GM12875 (cell line): ENCODE data around the gene CRLF1.

Experiments used
- H3K4me3 ChIP-seq: one replicate; pipeline ENCODE4 v1.5.1; 2011; ENCODE audit warnings: low read depth, low read length, control low read depth
- TF ChIP-seq, protein P1 (sequence below): IDR thresholded peaks from 2 replicates; pipeline ENCODE4 v1.5.1; 2011; ENCODE audit warnings: low read depth, mild to moderate bottlenecking, control low read depth, inconsistent platforms, low read length, moderate library complexity, borderline replicate concordance; ENCODE audit not compliant: insufficient read depth

CRLF1 gene

DNA sequence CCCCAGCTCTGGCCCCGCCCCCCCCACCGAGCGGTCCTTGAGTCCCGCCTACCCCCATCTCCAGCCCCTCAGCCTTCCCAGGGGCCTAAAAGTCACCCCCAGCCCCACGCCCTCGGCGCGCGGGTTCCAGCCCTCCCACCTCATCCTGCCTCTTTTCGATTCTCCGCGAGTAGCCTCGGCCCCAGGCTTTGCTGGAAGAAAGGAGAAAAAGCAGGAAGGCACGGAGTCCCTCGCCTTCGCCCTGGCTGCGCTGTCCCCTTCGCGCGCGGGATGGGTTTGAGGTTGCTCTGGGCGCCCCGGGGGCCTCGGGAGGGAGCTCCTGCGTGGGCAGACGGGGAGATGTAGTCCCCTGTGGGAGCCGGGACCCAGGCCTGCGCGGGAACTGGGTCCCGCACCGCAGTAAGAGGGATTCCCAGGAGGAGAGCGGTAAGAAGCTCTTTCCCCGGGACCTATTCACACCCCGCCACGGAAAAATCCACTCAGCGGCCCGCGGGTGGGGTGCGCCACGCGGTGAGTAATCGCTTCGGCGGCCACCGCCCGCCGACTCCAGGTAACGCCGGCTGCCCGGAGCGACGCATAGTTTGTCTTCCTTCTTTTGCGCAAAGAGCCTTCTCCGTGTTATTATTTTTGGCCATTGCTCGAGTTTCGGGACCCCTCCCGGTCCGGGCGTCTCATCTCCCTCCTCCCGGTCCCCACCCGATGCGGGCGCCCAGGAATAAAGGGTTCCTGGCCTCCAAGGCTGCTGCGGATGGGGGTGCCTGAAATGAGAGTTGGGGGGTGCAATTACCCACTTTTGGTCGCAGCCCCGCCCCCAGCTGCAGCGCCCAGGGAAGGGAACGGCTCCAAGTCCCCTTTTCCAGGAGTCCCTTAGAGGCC, 865 bp upstream of the CRLF1 start:
- TF ChIP-seq, protein P1, sequence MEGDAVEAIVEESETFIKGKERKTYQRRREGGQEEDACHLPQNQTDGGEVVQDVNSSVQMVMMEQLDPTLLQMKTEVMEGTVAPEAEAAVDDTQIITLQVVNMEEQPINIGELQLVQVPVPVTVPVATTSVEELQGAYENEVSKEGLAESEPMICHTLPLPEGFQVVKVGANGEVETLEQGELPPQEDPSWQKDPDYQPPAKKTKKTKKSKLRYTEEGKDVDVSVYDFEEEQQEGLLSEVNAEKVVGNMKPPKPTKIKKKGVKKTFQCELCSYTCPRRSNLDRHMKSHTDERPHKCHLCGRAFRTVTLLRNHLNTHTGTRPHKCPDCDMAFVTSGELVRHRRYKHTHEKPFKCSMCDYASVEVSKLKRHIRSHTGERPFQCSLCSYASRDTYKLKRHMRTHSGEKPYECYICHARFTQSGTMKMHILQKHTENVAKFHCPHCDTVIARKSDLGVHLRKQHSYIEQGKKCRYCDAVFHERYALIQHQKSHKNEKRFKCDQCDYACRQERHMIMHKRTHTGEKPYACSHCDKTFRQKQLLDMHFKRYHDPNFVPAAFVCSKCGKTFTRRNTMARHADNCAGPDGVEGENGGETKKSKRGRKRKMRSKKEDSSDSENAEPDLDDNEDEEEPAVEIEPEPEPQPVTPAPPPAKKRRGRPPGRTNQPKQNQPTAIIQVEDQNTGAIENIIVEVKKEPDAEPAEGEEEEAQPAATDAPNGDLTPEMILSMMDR = no peak
- H3K4me3 ChIP-seq = no peak overlapping the region

DNA sequence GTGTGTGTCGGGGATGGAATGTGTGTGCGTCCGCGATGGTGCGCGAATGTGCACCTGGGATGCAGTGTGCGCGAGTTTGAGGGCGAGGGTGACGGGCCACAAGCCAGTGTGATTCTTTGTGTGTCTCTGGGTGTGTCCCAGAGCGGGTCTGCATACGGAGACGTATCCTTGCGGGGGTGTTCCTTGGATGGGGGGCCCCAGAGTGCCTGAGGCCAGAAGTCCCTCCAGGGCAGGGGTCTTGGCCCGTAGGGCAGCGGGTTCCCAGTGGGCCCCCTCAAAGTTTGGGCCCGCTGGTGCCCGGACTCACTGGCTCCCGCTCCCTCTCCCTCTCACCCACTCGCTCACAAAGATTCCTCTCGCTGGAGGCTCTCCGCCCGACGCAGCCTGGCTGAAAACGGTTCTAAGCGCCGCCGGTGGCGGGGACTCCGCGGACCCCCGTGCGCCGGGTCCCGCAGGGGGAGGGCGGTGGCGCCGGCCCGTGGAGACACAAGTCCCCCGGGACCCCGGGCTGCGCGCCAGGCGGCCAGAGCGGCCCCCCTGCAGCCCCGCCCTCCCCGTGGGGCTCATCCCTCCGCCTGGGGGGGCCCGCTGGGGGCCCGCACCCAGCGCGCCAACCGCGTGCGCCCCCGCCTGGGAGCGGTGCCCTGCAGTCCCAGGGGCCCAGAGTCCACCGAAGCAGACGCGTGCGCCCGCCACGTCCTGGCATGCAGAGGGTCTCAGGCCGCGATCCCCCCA, 886 bp downstream of the CRLF1 start:
- TF ChIP-seq, protein P1 = no peak
- no peak overlapping the region for H3K4me3 ChIP-seq

DNA sequence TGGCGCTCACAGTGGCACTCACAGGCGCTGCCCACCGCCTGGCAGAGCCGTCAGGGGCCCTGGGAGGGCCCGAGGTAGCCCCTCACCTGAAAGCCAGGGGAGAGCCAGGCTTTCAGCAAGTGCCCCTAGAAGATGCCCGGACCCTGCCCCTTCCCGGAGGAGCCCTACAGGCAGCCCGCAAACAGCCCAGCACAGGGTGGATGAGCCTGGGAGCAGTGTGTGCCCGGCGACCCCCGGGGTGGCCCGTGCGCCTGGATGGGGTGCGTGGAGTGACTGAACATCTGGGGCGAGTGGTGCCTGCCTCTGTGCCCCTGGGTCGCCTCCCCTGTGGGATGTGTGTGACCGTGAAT, 1.4 kb downstream of the CRLF1 start:
- no peak overlapping the region for H3K4me3 ChIP-seq
- TF ChIP-seq, protein P1 = no peak

DNA sequence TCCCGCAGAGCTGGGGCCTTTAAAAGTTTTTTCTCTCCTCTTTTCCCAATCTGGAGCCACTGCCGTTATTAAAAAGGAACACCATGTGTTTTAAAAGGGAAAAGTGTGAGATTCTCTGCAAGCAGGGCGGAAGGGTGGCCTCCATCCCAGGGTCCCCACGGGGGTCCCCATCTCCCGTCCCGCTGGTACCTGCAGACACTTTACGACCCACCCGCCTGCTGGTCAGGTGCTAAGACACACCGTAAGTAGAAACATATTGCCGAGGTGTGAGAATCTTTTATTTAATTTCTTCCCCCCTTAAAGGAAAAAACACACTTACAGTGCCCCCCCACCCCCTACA, 1.8 kb downstream of the CRLF1 start:
- no peak overlapping the region for H3K4me3 ChIP-seq
- TF ChIP-seq, protein P1 = no peak

DNA sequence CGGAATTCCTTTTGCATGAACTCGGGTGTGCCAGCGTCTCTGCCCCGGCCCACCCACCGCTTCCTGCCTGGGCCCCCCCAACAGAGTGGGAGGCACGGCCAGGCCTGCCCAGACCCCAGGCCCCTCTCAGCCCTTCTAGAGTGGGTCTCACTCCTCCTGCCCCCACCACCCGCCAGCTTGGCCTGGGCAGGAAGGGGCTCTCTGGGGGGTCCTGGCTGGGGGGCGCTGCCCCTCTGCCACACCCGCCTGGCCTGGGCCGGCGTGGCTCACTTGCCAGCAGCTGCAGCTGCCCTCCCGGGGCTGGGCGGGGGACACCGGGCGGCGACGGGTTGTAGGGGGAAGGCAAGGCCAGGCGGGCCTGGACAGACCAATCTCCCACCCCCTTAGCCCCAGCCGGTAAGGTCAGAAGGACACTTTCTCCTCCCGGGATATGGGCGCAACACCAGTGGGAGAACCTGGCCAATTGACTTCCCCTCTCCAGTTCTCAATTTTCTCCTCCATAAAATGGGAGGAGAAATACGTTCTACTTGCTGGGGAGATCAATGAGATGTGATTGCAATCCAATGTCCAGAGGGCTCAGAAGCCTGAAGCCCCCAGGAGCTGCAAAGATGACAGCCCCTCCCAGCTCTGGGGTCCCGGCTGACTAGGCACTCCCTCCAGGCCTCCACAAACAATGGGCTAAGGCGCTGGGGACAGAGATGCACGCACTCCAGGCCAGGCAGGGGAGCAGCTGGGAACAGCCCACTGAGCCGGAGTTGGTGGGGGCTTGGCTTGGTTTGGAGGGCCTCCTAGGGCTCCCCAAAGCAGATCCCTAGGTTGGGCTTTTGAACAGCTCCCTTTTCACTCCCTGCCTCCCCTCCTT, 2.4 kb downstream of the CRLF1 start:
- H3K4me3 ChIP-seq = no peak overlapping the region
- TF ChIP-seq, protein P1 = no peak

DNA sequence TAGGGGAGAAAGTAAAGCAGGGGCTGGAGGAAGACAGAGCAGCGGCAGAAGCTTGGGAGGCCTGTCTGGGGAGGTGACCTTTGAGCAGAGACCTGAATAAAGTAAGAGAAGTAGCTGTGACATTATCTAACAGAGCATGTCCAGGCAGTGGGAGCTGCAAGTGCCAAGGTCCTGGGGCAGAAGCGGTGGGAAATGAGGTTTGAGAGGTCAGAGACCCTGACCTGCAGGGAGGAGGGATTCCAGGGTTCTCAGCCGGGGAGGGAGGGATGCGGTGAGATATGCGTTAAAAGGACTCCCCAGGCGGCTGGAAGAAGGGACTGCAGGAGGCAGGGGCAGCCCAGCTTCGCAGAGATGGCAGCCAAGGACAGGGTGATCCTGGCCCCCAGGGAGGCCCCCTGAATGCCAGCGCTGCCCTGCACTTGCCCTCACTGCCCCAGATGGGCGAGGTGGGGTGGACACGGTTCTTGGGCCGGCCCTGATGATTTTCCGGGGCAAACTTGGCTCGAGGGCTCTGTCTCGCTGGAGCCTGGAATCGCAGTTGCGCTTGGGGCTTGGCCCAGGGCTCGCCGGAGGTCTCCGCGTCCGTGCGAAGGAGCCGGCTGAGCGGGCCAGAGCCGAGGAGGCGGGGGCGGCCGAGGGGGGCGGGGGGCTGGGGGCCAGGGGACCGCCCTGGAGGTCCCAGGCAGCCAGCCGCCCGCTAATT, 3.2 kb downstream of the CRLF1 start:
- TF ChIP-seq, protein P1 = peak; percentile 30; the same call in 1 of the 2 replicates
- no peak overlapping the region for H3K4me3 ChIP-seq
